ENCODE measurements around the gene RNF208. TPM values are rescaled to one million over a fixed set of nuclear protein-coding genes. Genes with fewer than 3 reads are reported as not detected.

Gene RNF208
- total RNA-seq, 1 donor from 2014 or later = not detected

GRCh38 chr9:137192448-137192780 is 29.6 kb downstream of the RNF208 start:
- Histone ChIP-seq H3K4me1 (ENCODE audit: control insufficient read depth in 3 of 3, insufficient read depth in 3 of 3, low read length in 3 of 3) (peaks cover 25 to 71% (median 58%) of the 10 kb centered on the region in 3 donors), H3K9ac (ENCODE audit: low read depth in 1 of 3, low read length in 3 of 3) (no peak overlapping the region)

GRCh38 chr9:137191691-137192447 is 30.2 kb downstream of the RNF208 start:
- peaks cover 19 to 26% (median 22%) of the 10 kb centered on the region in 3 donors for H3K36me3 ChIP-seq (ENCODE audit: control insufficient read depth in 3 of 3, insufficient read depth in 3 of 3, low read length in 3 of 3)
- peaks cover 30 to 73% (median 61%) of the 10 kb centered on the region in 3 donors for H3K4me1 ChIP-seq (ENCODE audit: control insufficient read depth in 3 of 3, insufficient read depth in 3 of 3, low read length in 3 of 3)
- no peaks in the 10 kb centered on the region for H3K27me3 ChIP-seq (ENCODE audit: control insufficient read depth in 3 of 3, insufficient read depth in 3 of 3, low read length in 3 of 3)
- no peak overlapping the region for H3K4me3 ChIP-seq (ENCODE audit: low read length in 3 of 3)
- H3K9me3 ChIP-seq (ENCODE audit: control insufficient read depth in 3 of 3, low read length in 3 of 3) = no peaks in the 10 kb centered on the region
- H3K9ac ChIP-seq (ENCODE audit: low read depth in 1 of 3, low read length in 3 of 3) = peak overlapping the region in 1 of 3 donors; percentile 25
- no peak overlapping the region for H3K27ac ChIP-seq (ENCODE audit: low read depth, low read length)

More at GRCh38 chr9:137192448-137192780, 29.6 kb downstream of the RNF208 start:
- Histone ChIP-seq H3K4me3 (ENCODE audit: low read length in 3 of 3) (no peak overlapping the region), H3K36me3 (ENCODE audit: control insufficient read depth in 3 of 3, insufficient read depth in 3 of 3, low read length in 3 of 3) (peaks cover 17 to 20% (median 18%) of the 10 kb centered on the region in 3 donors), H3K27me3 (ENCODE audit: control insufficient read depth in 3 of 3, insufficient read depth in 3 of 3, low read length in 3 of 3) (no peaks in the 10 kb centered on the region), H3K9me3 (ENCODE audit: control insufficient read depth in 3 of 3, low read length in 3 of 3) (no peaks in the 10 kb centered on the region), H3K27ac (ENCODE audit: low read depth, low read length) (no peak overlapping the region)

- Histone ChIP-seq H3K4me1 (ENCODE audit: control insufficient read depth in 3 of 3, insufficient read depth in 3 of 3, low read length in 3 of 3) (peaks cover 37 to 75% (median 62%) of the 10 kb centered on the region in 3 donors), H3K27ac (ENCODE audit: low read depth, low read length) (no peak overlapping the region), H3K9ac (ENCODE audit: low read depth in 1 of 3, low read length in 3 of 3) (peak overlapping the region in 1 of 3 donors; percentile 25), H3K9me3 (ENCODE audit: control insufficient read depth in 3 of 3, low read length in 3 of 3) (no peaks in the 10 kb centered on the region), H3K27me3 (ENCODE audit: control insufficient read depth in 3 of 3, insufficient read depth in 3 of 3, low read length in 3 of 3) (no peaks in the 10 kb centered on the region), H3K4me3 (ENCODE audit: low read length in 3 of 3) (no peak overlapping the region), H3K36me3 (ENCODE audit: control insufficient read depth in 3 of 3, insufficient read depth in 3 of 3, low read length in 3 of 3) (peaks cover 21 to 31% (median 26%) of the 10 kb centered on the region in 3 donors)
Measured at GRCh38 chr9:137191245-137191644, 30.8 kb downstream of the RNF208 start.

GRCh38 chr9:137190315-137190856 is 31.7 kb downstream of the RNF208 start:
- peak overlapping the region; percentile 90 for H3K27ac ChIP-seq (ENCODE audit: low read depth, low read length)
- peaks cover 26 to 40% (median 34%) of the 10 kb centered on the region in 3 donors for H3K36me3 ChIP-seq (ENCODE audit: control insufficient read depth in 3 of 3, insufficient read depth in 3 of 3, low read length in 3 of 3)
- H3K4me1 ChIP-seq (ENCODE audit: control insufficient read depth in 3 of 3, insufficient read depth in 3 of 3, low read length in 3 of 3) = peaks cover 42 to 75% (median 61%) of the 10 kb centered on the region in 3 donors
- H3K4me3 ChIP-seq (ENCODE audit: low read length in 3 of 3) = peak overlapping the region in 1 of 3 donors; percentile 99
- no peaks in the 10 kb centered on the region for H3K9me3 ChIP-seq (ENCODE audit: control insufficient read depth in 3 of 3, low read length in 3 of 3)
- H3K27me3 ChIP-seq (ENCODE audit: control insufficient read depth in 3 of 3, insufficient read depth in 3 of 3, low read length in 3 of 3) = no peaks in the 10 kb centered on the region
- H3K9ac ChIP-seq (ENCODE audit: low read depth in 1 of 3, low read length in 3 of 3) = peak overlapping the region in 2 of 3 donors; percentile 95 to 97

GRCh38 chr9:137189297-137190295 is 32.4 kb downstream of the RNF208 start:
- H3K27me3 ChIP-seq (ENCODE audit: control insufficient read depth in 3 of 3, insufficient read depth in 3 of 3, low read length in 3 of 3) = no peaks in the 10 kb centered on the region
- peaks cover 42 to 71% (median 53%) of the 10 kb centered on the region in 3 donors for H3K4me1 ChIP-seq (ENCODE audit: control insufficient read depth in 3 of 3, insufficient read depth in 3 of 3, low read length in 3 of 3)
- no peaks in the 10 kb centered on the region for H3K9me3 ChIP-seq (ENCODE audit: control insufficient read depth in 3 of 3, low read length in 3 of 3)
- peak overlapping the region; percentile 85 to 97 (median 95) for H3K9ac ChIP-seq (ENCODE audit: low read depth in 1 of 3, low read length in 3 of 3)
- peak overlapping the region; percentile 90 for H3K27ac ChIP-seq (ENCODE audit: low read depth, low read length)
- peaks cover 29 to 47% (median 39%) of the 10 kb centered on the region in 3 donors for H3K36me3 ChIP-seq (ENCODE audit: control insufficient read depth in 3 of 3, insufficient read depth in 3 of 3, low read length in 3 of 3)
- peak overlapping the region; percentile 91 to 99 (median 96) for H3K4me3 ChIP-seq (ENCODE audit: low read length in 3 of 3)

GRCh38 chr9:137188490-137189296 is 33.3 kb downstream of the RNF208 start, which contains the start of the genes ANAPC2 and SSNA1:
TSS of gene ANAPC2 (minus strand) at chr9:137188560. CDS start at chr9:137188532, 28 bp downstream.
TSS of gene SSNA1 (plus strand) at chr9:137188676. CDS start at chr9:137188727, 51 bp downstream.
- H3K4me3 ChIP-seq (ENCODE audit: low read length in 3 of 3) = peak within 1 kb of the TSS; percentile 91 to 99 (median 96)
- H3K36me3 ChIP-seq (ENCODE audit: control insufficient read depth in 3 of 3, insufficient read depth in 3 of 3, low read length in 3 of 3) = peaks cover 38 to 54% (median 48%) of the 10 kb centered on the region in 3 donors
- peak within 1 kb of the TSS; percentile 90 for H3K27ac ChIP-seq (ENCODE audit: low read depth, low read length)
- peak within 1 kb of the TSS; percentile 85 to 97 (median 95) for H3K9ac ChIP-seq (ENCODE audit: low read depth in 1 of 3, low read length in 3 of 3)
- no peaks in the 10 kb centered on the region for H3K27me3 ChIP-seq (ENCODE audit: control insufficient read depth in 3 of 3, insufficient read depth in 3 of 3, low read length in 3 of 3)
- peaks cover 42 to 62% (median 44%) of the 10 kb centered on the region in 3 donors for H3K4me1 ChIP-seq (ENCODE audit: control insufficient read depth in 3 of 3, insufficient read depth in 3 of 3, low read length in 3 of 3)
- no peaks in the 10 kb centered on the region for H3K9me3 ChIP-seq (ENCODE audit: control insufficient read depth in 3 of 3, low read length in 3 of 3)

- H3K36me3 ChIP-seq (ENCODE audit: control insufficient read depth in 3 of 3, insufficient read depth in 3 of 3, low read length in 3 of 3) = peaks cover 44 to 60% (median 54%) of the 10 kb centered on the region in 3 donors
- H3K9me3 ChIP-seq (ENCODE audit: control insufficient read depth in 3 of 3, low read length in 3 of 3) = no peaks in the 10 kb centered on the region
- H3K9ac ChIP-seq (ENCODE audit: low read depth in 1 of 3, low read length in 3 of 3) = peak overlapping the region; percentile 83 to 97 (median 95)
- H3K27me3 ChIP-seq (ENCODE audit: control insufficient read depth in 3 of 3, insufficient read depth in 3 of 3, low read length in 3 of 3) = no peaks in the 10 kb centered on the region
- peak overlapping the region; percentile 90 for H3K27ac ChIP-seq (ENCODE audit: low read depth, low read length)
- H3K4me3 ChIP-seq (ENCODE audit: low read length in 3 of 3) = peak overlapping the region; percentile 91 to 99 (median 96)
- H3K4me1 ChIP-seq (ENCODE audit: control insufficient read depth in 3 of 3, insufficient read depth in 3 of 3, low read length in 3 of 3) = peaks cover 42 to 61% (median 42%) of the 10 kb centered on the region in 3 donors
Measured at GRCh38 chr9:137188086-137188489, 34.0 kb downstream of the RNF208 start.

- Histone ChIP-seq H3K27ac (ENCODE audit: low read depth, low read length) (no peak overlapping the region), H3K9me3 (ENCODE audit: control insufficient read depth in 3 of 3, low read length in 3 of 3) (no peaks in the 10 kb centered on the region), H3K4me1 (ENCODE audit: control insufficient read depth in 3 of 3, insufficient read depth in 3 of 3, low read length in 3 of 3) (peaks cover 42 to 61% (median 42%) of the 10 kb centered on the region in 3 donors), H3K36me3 (ENCODE audit: control insufficient read depth in 3 of 3, insufficient read depth in 3 of 3, low read length in 3 of 3) (peaks cover 51 to 67% (median 61%) of the 10 kb centered on the region in 3 donors), H3K9ac (ENCODE audit: low read depth in 1 of 3, low read length in 3 of 3) (peak overlapping the region; percentile 83 to 97 (median 95)), H3K4me3 (ENCODE audit: low read length in 3 of 3) (peak overlapping the region; percentile 91 to 99 (median 96)), H3K27me3 (ENCODE audit: control insufficient read depth in 3 of 3, insufficient read depth in 3 of 3, low read length in 3 of 3) (no peaks in the 10 kb centered on the region)
Measured at GRCh38 chr9:137187386-137187785, 34.7 kb downstream of the RNF208 start.
